HepG2 (cell line): ENCODE results near the gene PRKCD. TPM values are rescaled to one million over a fixed set of nuclear protein-coding genes. Genes with fewer than 3 reads are reported as not detected.

Experiments used
- ERF ChIP-seq: IDR thresholded peaks from 2 replicates; pipeline ENCODE4 v1.6.1; 2018; ENCODE audit warnings: missing biosample characterization, missing genetic modification reagents
- GTF2F1 ChIP-seq: fragments of 150-350 bp; IDR thresholded peaks from 2 replicates; pipeline ENCODE4 v1.6.1; 2014; ENCODE audit warnings: low read length
- HMG20B ChIP-seq: conservative IDR thresholded peaks from 2 replicates; pipeline ENCODE4 v1.6.1; 2016; ENCODE audit warnings: missing genetic modification reagents, missing compliant biosample characterization
- IRF2 ChIP-seq: IDR thresholded peaks from 2 replicates; pipeline ENCODE4 v1.6.1; 2018; ENCODE audit warnings: missing genetic modification reagents, missing compliant biosample characterization
- NFE2L2 ChIP-seq: fragments of 150-350 bp; IDR thresholded peaks from 2 replicates; pipeline ENCODE4 v1.6.1; 2014; ENCODE audit warnings: low read length
- PBX2 ChIP-seq: IDR thresholded peaks from 2 replicates; pipeline ENCODE4 v1.6.1; 2016; ENCODE audit warnings: control low read depth
- PREB ChIP-seq: sonication (generic); formaldehyde crosslinking; IDR thresholded peaks from 2 replicates; pipeline ENCODE4 v1.4.0; 2020; ENCODE audit warnings: missing genetic modification reagents
- TARDBP ChIP-seq: sonication (generic); formaldehyde crosslinking; IDR thresholded peaks from 2 replicates; pipeline ENCODE4 v1.8.0; 2022; ENCODE audit warnings: mild to moderate bottlenecking, missing genetic modification reagents
- TGIF2 ChIP-seq: IDR thresholded peaks from 2 replicates; pipeline ENCODE4 v1.6.1; 2016; ENCODE audit warnings: control low read depth, missing compliant biosample characterization
- THAP7 ChIP-seq: sonication (generic); formaldehyde crosslinking; IDR thresholded peaks from 2 replicates; pipeline ENCODE4 v1.8.1; 2023; ENCODE audit warnings: mild to moderate bottlenecking, missing genetic modification reagents
- ZBTB10 ChIP-seq: sonication (generic); formaldehyde crosslinking; IDR thresholded peaks from 2 replicates; pipeline ENCODE4 v1.4.0; 2020; ENCODE audit warnings: missing genetic modification reagents, borderline replicate concordance
- ZBTB42 ChIP-seq: sonication (generic); formaldehyde crosslinking; IDR thresholded peaks from 2 replicates; pipeline ENCODE4 v1.5.0; 2020; ENCODE audit warnings: mild to moderate bottlenecking, missing genetic modification reagents
- ZKSCAN5 ChIP-seq: sonication (generic); formaldehyde crosslinking; IDR thresholded peaks from 2 replicates; pipeline ENCODE4 v1.5.1; 2020; ENCODE audit warnings: mild to moderate bottlenecking, missing genetic modification reagents
- ZNF205 ChIP-seq: IDR thresholded peaks from 2 replicates; pipeline ENCODE4 v1.6.1; 2018; ENCODE audit warnings: missing biosample characterization, missing genetic modification reagents
- ZNF225 ChIP-seq: sonication (generic); formaldehyde crosslinking; IDR thresholded peaks from 2 replicates; pipeline ENCODE4 v1.4.0; 2020; ENCODE audit warnings: mild to moderate bottlenecking, missing genetic modification reagents
- ZNF24 ChIP-seq: fragments of 450-650 bp; IDR thresholded peaks from 2 replicates; pipeline ENCODE4 v1.6.1; 2017; ENCODE audit warnings: antibody characterized with exemption, mild to moderate bottlenecking
- ZNF740 ChIP-seq: sonication (generic); formaldehyde crosslinking; IDR thresholded peaks from 2 replicates; pipeline ENCODE4 v1.4.0; 2020; ENCODE audit warnings: missing genetic modification reagents
- ZNF780A ChIP-seq: sonication (generic); formaldehyde crosslinking; IDR thresholded peaks from 2 replicates; pipeline ENCODE4 v1.8.0; 2022; ENCODE audit warnings: mild to moderate bottlenecking, missing genetic modification reagents, moderate library complexity
- polyA plus RNA-seq, 8 experiments: library from polyadenylated mRNA; depleted of rRNA in 3 of 8; stranded (reverse) in 7 of 8; unstranded in 1 of 8; fragments of >200 nt; fragmentation: Illumina TruSeq in 4 of 8; extraction: Trizol in 4 of 8; gene quantifications; 2 replicates each; pipeline versions ENCODE4 v1.2.1 to v1.2.3, GENCODE V29; 2011 to 2016; ENCODE audit warnings: low read depth in 4 of 8, missing spikeins in 1 of 8, mixed read lengths in 1 of 8; ENCODE audit not compliant: insufficient read depth in 1 of 8
- total RNA-seq, 5 experiments: library from RNA; depleted of rRNA; stranded (reverse); fragments of >200 nt; fragmentation: Illumina TruSeq; extraction: Trizol; gene quantifications; 2 replicates each; pipeline ENCODE4 v1.2.3, GENCODE V29; 2016; ENCODE audit warnings: low read depth in 1 of 5
- TF ChIP-seq, protein P1 (sequence below): sonication (generic); formaldehyde crosslinking; IDR thresholded peaks from 2 replicates; pipeline ENCODE4 v1.4.0; 2020; ENCODE audit warnings: missing genetic modification reagents
- TF ChIP-seq, protein P2 (sequence below): sonication (generic); formaldehyde crosslinking; IDR thresholded peaks from 2 replicates; pipeline ENCODE4 v1.5.0; 2020; ENCODE audit warnings: mild to moderate bottlenecking, missing genetic modification reagents

PRKCD gene
- total and polyA plus RNA-seq, 2 of the 13 experiments (the other 11 are each of a cell fraction or from before 2014, with no cell fraction given) = 1.6 to 40.7 TPM

DNA sequence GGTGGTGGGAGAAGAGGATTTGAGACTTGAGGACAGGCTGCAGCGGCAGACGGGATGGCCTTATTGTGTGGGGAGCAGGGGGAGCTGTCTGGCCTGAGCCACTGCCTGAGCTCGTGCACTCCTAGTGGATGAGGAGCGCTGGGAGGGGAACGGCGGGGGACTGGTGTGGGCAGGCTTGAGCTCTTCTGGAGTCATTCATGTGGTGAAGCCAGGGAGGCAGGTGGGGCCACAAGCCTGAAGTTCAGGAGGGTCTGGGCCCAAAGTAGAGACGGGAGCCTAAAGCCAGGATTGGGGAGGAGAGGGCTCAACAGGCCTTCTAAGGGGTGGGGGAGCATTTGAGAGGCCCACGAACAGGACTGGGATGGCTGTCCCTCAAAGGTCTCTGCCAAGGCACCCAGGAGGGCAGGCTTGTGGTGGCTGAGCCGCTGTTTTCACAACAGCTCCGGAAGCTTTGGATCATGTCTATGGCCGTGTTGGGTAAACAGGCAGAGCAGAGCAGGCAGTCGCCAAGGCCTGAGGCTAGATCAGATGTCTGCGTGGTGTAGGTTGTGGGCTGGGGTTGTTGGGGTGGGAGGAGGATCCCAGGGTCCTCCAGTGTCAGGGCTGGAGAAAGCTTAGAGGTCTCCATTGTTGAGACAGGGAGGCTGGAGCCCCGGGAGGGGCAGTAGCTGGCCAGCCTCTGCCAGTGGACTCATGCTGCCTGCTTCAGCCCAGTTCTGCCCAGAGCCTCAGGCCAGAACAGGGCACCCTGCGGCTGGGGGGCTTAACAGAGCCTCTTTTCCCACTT is 8.2 kb downstream of the PRKCD start (continued):
- TF ChIP-seq, protein P1, sequence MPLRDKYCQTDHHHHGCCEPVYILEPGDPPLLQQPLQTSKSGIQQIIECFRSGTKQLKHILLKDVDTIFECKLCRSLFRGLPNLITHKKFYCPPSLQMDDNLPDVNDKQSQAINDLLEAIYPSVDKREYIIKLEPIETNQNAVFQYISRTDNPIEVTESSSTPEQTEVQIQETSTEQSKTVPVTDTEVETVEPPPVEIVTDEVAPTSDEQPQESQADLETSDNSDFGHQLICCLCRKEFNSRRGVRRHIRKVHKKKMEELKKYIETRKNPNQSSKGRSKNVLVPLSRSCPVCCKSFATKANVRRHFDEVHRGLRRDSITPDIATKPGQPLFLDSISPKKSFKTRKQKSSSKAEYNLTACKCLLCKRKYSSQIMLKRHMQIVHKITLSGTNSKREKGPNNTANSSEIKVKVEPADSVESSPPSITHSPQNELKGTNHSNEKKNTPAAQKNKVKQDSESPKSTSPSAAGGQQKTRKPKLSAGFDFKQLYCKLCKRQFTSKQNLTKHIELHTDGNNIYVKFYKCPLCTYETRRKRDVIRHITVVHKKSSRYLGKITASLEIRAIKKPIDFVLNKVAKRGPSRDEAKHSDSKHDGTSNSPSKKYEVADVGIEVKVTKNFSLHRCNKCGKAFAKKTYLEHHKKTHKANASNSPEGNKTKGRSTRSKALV = 0 out of 2 replicates have a peak, but pooled peaks have one; percentile 51
- TF ChIP-seq PREB (no peak), ZNF740 (CRISPR knock-in tag) (no peak), TGIF2 (no peak; the same call in 1 of the 2 replicates), GTF2F1 (no peak), ZBTB42 (CRISPR knock-in tag) (no peak), ZNF780A (CRISPR knock-in tag) (no peak), ZNF205 (CRISPR knock-in tag) (no peak), NFE2L2 (no peak), ZBTB10 (CRISPR knock-in tag) (no peak), HMG20B (CRISPR knock-in tag) (no peak), THAP7 (CRISPR knock-in tag) (no peak), ZKSCAN5 (CRISPR knock-in tag) (no peak), ZNF225 (CRISPR knock-in tag) (no peak), ERF (CRISPR knock-in tag) (no peak), PBX2 (CRISPR knock-in tag) (no peak), TARDBP (no peak), IRF2 (no peak; the same call in 1 of the 2 replicates), ZNF24 (no peak)
- TF ChIP-seq, protein P2, sequence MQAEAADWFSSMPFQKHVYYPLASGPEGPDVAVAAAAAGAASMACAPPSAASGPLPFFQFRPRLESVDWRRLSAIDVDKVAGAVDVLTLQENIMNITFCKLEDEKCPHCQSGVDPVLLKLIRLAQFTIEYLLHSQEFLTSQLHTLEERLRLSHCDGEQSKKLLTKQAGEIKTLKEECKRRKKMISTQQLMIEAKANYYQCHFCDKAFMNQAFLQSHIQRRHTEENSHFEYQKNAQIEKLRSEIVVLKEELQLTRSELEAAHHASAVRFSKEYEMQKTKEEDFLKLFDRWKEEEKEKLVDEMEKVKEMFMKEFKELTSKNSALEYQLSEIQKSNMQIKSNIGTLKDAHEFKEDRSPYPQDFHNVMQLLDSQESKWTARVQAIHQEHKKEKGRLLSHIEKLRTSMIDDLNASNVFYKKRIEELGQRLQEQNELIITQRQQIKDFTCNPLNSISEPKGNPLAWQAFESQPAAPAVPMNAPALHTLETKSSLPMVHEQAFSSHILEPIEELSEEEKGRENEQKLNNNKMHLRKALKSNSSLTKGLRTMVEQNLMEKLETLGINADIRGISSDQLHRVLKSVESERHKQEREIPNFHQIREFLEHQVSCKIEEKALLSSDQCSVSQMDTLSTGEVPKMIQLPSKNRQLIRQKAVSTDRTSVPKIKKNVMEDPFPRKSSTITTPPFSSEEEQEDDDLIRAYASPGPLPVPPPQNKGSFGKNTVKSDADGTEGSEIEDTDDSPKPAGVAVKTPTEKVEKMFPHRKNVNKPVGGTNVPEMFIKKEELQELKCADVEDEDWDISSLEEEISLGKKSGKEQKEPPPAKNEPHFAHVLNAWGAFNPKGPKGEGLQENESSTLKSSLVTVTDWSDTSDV (CRISPR knock-in tag) = no peak
